HepG2 (cell line): ENCODE measurements around the gene METTL13. TPM values are rescaled to one million over a fixed set of nuclear protein-coding genes. Genes with fewer than 3 reads are reported as not detected.

Experiments used
- KLF9 ChIP-seq: IDR thresholded peaks from 2 replicates; pipeline ENCODE4 v1.6.1; 2016; ENCODE audit warnings: low read depth
- TARDBP ChIP-seq: sonication (generic); formaldehyde crosslinking; IDR thresholded peaks from 2 replicates; pipeline ENCODE4 v1.8.0; 2022; ENCODE audit warnings: mild to moderate bottlenecking, missing genetic modification reagents
- ZNF124 ChIP-seq: sonication (generic); formaldehyde crosslinking; IDR thresholded peaks from 2 replicates; pipeline ENCODE4 v1.4.0; 2020; ENCODE audit warnings: missing genetic modification reagents
- ZSCAN29 ChIP-seq: sonication (generic); formaldehyde crosslinking; conservative IDR thresholded peaks from 2 replicates; pipeline ENCODE4 v1.4.0; 2020; ENCODE audit warnings: mild to moderate bottlenecking, missing genetic modification reagents
- polyA plus RNA-seq, 8 experiments: library from polyadenylated mRNA; depleted of rRNA in 3 of 8; stranded (reverse) in 7 of 8; unstranded in 1 of 8; fragments of >200 nt; fragmentation: Illumina TruSeq in 4 of 8; extraction: Trizol in 4 of 8; gene quantifications; 2 replicates each; pipeline versions ENCODE4 v1.2.1 to v1.2.3, GENCODE V29; 2011 to 2016; ENCODE audit warnings: low read depth in 4 of 8, missing spikeins in 1 of 8, mixed read lengths in 1 of 8; ENCODE audit not compliant: insufficient read depth in 1 of 8
- total RNA-seq, 5 experiments: library from RNA; depleted of rRNA; stranded (reverse); fragments of >200 nt; fragmentation: Illumina TruSeq; extraction: Trizol; gene quantifications; 2 replicates each; pipeline ENCODE4 v1.2.3, GENCODE V29; 2016; ENCODE audit warnings: low read depth in 1 of 5
- TF ChIP-seq, protein P1 (sequence below): sonication (generic); formaldehyde crosslinking; IDR thresholded peaks from 2 replicates; pipeline ENCODE4 v1.4.0; 2020; ENCODE audit warnings: missing genetic modification reagents
- TF ChIP-seq, protein P2 (sequence below): sonication (generic); formaldehyde crosslinking; IDR thresholded peaks from 2 replicates; pipeline ENCODE4 v1.4.0; 2020; ENCODE audit warnings: missing genetic modification reagents, mild to moderate bottlenecking, borderline replicate concordance
- TF ChIP-seq, protein P3 (sequence below): sonication (generic); formaldehyde crosslinking; IDR thresholded peaks from 2 replicates; pipeline ENCODE4 v1.5.1; 2020; ENCODE audit warnings: mild to moderate bottlenecking, missing genetic modification reagents, moderate library complexity
- TF ChIP-seq, protein P4 (sequence below): sonication (generic); formaldehyde crosslinking; IDR thresholded peaks from 2 replicates; pipeline ENCODE4 v1.4.0; 2020; ENCODE audit warnings: missing genetic modification reagents
- TF ChIP-seq, protein P5 (sequence below): sonication (generic); formaldehyde crosslinking; conservative IDR thresholded peaks from 2 replicates; pipeline ENCODE4 v1.4.0; 2020; ENCODE audit warnings: mild to moderate bottlenecking, missing genetic modification reagents, moderate library complexity
- TF ChIP-seq, protein P6 (sequence below): IDR thresholded peaks from 2 replicates; pipeline ENCODE4 v1.6.1; 2012; ENCODE audit warnings: inconsistent platforms
- TF ChIP-seq, protein P7 (sequence below): sonication (generic); formaldehyde crosslinking; IDR thresholded peaks from 2 replicates; pipeline ENCODE4 v1.5.1; 2020; ENCODE audit warnings: missing genetic modification reagents, mild to moderate bottlenecking, borderline replicate concordance

The METTL13 gene
- total and polyA plus RNA-seq, 2 of the 13 experiments (the other 11 are each of a cell fraction or from before 2014, with no cell fraction given), result 18.6 to 22.8 TPM

DNA sequence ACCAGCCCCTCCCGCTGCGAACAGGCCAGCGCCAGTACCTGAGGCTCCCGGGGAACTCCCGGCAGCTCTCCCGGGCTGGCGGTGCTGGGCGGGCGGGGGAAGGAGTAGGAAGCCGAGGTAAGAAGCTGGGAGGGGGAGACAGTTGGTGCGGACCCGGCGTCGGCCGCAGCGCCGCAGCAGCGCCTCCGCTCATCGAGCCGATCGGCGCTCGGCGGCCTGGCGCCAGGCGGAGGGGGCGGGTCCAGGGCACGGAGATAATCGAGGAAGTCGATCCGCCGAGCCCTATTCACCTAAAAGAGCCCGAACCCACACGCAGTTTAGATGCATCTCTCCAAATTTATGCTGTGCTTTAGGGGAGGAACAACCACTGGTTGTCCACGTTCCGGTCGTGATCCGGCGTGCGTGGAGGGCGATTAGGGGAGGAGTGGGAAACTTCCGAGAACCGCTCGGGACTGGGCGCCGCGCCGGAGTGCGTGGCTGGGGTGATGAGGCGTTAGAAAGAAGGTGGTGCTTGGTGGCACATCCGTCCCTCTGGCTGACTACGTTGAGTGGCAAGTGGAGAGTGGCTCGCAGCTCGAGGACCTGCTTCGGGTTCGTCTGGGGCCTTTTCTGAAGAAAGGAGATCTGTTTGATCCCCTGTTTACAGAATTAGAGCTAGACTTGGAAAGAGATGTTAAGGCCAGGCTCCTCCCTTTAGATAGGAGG lies 39.4 kb upstream of the METTL13 start, which contains the start of gene VAMP4 (continued):
- TF ChIP-seq, protein P1, sequence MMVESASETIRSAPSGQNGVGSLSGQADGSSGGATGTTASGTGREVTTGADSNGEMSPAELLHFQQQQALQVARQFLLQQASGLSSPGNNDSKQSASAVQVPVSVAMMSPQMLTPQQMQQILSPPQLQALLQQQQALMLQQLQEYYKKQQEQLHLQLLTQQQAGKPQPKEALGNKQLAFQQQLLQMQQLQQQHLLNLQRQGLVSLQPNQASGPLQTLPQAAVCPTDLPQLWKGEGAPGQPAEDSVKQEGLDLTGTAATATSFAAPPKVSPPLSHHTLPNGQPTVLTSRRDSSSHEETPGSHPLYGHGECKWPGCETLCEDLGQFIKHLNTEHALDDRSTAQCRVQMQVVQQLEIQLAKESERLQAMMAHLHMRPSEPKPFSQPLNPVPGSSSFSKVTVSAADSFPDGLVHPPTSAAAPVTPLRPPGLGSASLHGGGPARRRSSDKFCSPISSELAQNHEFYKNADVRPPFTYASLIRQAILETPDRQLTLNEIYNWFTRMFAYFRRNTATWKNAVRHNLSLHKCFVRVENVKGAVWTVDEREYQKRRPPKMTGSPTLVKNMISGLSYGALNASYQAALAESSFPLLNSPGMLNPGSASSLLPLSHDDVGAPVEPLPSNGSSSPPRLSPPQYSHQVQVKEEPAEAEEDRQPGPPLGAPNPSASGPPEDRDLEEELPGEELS (CRISPR knock-in tag), result peak; percentile 24; the same call in 1 of the 2 replicates
- TF ChIP-seq ZNF124 (CRISPR knock-in tag) (peak; percentile 54), TARDBP (CRISPR knock-in tag) (peak; percentile 62; the same call in 1 of the 2 replicates), ZSCAN29 (CRISPR knock-in tag) (no peak), KLF9 (CRISPR knock-in tag) (no peak; the same call in 1 of the 2 replicates)
- TF ChIP-seq, protein P2, sequence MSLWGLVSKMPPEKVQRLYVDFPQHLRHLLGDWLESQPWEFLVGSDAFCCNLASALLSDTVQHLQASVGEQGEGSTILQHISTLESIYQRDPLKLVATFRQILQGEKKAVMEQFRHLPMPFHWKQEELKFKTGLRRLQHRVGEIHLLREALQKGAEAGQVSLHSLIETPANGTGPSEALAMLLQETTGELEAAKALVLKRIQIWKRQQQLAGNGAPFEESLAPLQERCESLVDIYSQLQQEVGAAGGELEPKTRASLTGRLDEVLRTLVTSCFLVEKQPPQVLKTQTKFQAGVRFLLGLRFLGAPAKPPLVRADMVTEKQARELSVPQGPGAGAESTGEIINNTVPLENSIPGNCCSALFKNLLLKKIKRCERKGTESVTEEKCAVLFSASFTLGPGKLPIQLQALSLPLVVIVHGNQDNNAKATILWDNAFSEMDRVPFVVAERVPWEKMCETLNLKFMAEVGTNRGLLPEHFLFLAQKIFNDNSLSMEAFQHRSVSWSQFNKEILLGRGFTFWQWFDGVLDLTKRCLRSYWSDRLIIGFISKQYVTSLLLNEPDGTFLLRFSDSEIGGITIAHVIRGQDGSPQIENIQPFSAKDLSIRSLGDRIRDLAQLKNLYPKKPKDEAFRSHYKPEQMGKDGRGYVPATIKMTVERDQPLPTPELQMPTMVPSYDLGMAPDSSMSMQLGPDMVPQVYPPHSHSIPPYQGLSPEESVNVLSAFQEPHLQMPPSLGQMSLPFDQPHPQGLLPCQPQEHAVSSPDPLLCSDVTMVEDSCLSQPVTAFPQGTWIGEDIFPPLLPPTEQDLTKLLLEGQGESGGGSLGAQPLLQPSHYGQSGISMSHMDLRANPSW (CRISPR knock-in tag), result no peak
- TF ChIP-seq, protein P3, sequence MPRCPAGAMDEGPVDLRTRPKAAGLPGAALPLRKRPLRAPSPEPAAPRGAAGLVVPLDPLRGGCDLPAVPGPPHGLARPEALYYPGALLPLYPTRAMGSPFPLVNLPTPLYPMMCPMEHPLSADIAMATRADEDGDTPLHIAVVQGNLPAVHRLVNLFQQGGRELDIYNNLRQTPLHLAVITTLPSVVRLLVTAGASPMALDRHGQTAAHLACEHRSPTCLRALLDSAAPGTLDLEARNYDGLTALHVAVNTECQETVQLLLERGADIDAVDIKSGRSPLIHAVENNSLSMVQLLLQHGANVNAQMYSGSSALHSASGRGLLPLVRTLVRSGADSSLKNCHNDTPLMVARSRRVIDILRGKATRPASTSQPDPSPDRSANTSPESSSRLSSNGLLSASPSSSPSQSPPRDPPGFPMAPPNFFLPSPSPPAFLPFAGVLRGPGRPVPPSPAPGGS (CRISPR knock-in tag), result peak; percentile 63; the same call in 1 of the 2 replicates
- TF ChIP-seq, protein P4, sequence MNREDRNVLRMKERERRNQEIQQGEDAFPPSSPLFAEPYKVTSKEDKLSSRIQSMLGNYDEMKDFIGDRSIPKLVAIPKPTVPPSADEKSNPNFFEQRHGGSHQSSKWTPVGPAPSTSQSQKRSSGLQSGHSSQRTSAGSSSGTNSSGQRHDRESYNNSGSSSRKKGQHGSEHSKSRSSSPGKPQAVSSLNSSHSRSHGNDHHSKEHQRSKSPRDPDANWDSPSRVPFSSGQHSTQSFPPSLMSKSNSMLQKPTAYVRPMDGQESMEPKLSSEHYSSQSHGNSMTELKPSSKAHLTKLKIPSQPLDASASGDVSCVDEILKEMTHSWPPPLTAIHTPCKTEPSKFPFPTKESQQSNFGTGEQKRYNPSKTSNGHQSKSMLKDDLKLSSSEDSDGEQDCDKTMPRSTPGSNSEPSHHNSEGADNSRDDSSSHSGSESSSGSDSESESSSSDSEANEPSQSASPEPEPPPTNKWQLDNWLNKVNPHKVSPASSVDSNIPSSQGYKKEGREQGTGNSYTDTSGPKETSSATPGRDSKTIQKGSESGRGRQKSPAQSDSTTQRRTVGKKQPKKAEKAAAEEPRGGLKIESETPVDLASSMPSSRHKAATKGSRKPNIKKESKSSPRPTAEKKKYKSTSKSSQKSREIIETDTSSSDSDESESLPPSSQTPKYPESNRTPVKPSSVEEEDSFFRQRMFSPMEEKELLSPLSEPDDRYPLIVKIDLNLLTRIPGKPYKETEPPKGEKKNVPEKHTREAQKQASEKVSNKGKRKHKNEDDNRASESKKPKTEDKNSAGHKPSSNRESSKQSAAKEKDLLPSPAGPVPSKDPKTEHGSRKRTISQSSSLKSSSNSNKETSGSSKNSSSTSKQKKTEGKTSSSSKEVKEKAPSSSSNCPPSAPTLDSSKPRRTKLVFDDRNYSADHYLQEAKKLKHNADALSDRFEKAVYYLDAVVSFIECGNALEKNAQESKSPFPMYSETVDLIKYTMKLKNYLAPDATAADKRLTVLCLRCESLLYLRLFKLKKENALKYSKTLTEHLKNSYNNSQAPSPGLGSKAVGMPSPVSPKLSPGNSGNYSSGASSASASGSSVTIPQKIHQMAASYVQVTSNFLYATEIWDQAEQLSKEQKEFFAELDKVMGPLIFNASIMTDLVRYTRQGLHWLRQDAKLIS (CRISPR knock-in tag), result no peak
- TF ChIP-seq, protein P5, sequence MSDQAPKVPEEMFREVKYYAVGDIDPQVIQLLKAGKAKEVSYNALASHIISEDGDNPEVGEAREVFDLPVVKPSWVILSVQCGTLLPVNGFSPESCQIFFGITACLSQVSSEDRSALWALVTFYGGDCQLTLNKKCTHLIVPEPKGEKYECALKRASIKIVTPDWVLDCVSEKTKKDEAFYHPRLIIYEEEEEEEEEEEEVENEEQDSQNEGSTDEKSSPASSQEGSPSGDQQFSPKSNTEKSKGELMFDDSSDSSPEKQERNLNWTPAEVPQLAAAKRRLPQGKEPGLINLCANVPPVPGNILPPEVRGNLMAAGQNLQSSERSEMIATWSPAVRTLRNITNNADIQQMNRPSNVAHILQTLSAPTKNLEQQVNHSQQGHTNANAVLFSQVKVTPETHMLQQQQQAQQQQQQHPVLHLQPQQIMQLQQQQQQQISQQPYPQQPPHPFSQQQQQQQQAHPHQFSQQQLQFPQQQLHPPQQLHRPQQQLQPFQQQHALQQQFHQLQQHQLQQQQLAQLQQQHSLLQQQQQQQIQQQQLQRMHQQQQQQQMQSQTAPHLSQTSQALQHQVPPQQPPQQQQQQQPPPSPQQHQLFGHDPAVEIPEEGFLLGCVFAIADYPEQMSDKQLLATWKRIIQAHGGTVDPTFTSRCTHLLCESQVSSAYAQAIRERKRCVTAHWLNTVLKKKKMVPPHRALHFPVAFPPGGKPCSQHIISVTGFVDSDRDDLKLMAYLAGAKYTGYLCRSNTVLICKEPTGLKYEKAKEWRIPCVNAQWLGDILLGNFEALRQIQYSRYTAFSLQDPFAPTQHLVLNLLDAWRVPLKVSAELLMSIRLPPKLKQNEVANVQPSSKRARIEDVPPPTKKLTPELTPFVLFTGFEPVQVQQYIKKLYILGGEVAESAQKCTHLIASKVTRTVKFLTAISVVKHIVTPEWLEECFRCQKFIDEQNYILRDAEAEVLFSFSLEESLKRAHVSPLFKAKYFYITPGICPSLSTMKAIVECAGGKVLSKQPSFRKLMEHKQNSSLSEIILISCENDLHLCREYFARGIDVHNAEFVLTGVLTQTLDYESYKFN, result peak; percentile 40; the same call in 1 of the 2 replicates
- TF ChIP-seq, protein P6, sequence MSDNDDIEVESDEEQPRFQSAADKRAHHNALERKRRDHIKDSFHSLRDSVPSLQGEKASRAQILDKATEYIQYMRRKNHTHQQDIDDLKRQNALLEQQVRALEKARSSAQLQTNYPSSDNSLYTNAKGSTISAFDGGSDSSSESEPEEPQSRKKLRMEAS, result peak; percentile 76; the same call in 1 of the 2 replicates
- TF ChIP-seq, protein P7, sequence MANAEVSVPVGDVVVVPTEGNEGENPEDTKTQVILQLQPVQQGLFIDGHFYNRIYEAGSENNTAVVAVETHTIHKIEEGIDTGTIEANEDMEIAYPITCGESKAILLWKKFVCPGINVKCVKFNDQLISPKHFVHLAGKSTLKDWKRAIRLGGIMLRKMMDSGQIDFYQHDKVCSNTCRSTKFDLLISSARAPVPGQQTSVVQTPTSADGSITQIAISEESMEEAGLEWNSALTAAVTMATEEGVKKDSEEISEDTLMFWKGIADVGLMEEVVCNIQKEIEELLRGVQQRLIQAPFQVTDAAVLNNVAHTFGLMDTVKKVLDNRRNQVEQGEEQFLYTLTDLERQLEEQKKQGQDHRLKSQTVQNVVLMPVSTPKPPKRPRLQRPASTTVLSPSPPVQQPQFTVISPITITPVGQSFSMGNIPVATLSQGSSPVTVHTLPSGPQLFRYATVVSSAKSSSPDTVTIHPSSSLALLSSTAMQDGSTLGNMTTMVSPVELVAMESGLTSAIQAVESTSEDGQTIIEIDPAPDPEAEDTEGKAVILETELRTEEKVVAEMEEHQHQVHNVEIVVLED (CRISPR knock-in tag), result peak; percentile 89
